ENCODE measurements around the gene UBXN1.
"Not testable (repeated sequence)": the region's sequence is repeated elsewhere in the genome, so short reads cannot be mapped to it uniquely, and the experiment has no call there.

The UBXN1 gene

GRCh38 chr11:62708392-62708791, 29.5 kb upstream of the UBXN1 start:
- DNase-seq, result no peak

GRCh38 chr11:62707277-62707861, 28.5 kb upstream of the UBXN1 start, which contains the start of the genes BSCL2 and GNG3:
BSCL2 (minus strand) TSS chr11:62707424; CDS start chr11:62707195, 229 bp downstream.
GNG3 (plus strand) TSS chr11:62707676; CDS start chr11:62708296, 620 bp downstream.
- no peak for DNase-seq

- DNase-seq, result no peak
Measured at GRCh38 chr11:62706850-62707247, 28.0 kb upstream of the UBXN1 start.

GRCh38 chr11:62705880-62706849, 27.3 kb upstream of the UBXN1 start:
- peak; percentile 95 for DNase-seq

- DNase-seq, result no peak
Measured at GRCh38 chr11:62705413-62705812, 26.5 kb upstream of the UBXN1 start.

- DNase-seq, result not testable (repeated sequence)
Measured at GRCh38 chr11:62703921-62704320, 25.0 kb upstream of the UBXN1 start.

- DNase-seq, result no peak
Measured at GRCh38 chr11:62702246-62702645, 23.4 kb upstream of the UBXN1 start.

- peak; percentile 79 for DNase-seq
Measured at GRCh38 chr11:62694455-62695167, 15.7 kb upstream of the UBXN1 start.

GRCh38 chr11:62693624-62694023, 14.8 kb upstream of the UBXN1 start:
- DNase-seq, result not testable (repeated sequence)

GRCh38 chr11:62689421-62690183, 10.7 kb upstream of the UBXN1 start, which contains the start of gene LRRN4CL:
LRRN4CL (minus strand) TSS chr11:62689530; CDS start chr11:62688508, 1,022 bp downstream.
- no peak for DNase-seq

GRCh38 chr11:62688491-62688890, 9.6 kb upstream of the UBXN1 start:
- DNase-seq, result no peak

- DNase-seq, result no peak
Measured at GRCh38 chr11:62687508-62688396, 8.9 kb upstream of the UBXN1 start.

- DNase-seq, result no peak
Measured at GRCh38 chr11:62682518-62682917, 3.6 kb upstream of the UBXN1 start.

GRCh38 chr11:62680825-62681240, 2.0 kb upstream of the UBXN1 start:
- peak; percentile 27 for DNase-seq

GRCh38 chr11:62678433-62678769, 472 bp downstream of the UBXN1 start:
- no peak for DNase-seq

- no peak for DNase-seq
Measured at GRCh38 chr11:62677714-62678113, 1.2 kb downstream of the UBXN1 start.

- DNase-seq, result no peak
Measured at GRCh38 chr11:62677156-62677555, 1.7 kb downstream of the UBXN1 start.

- no peak for DNase-seq
Measured at GRCh38 chr11:62676698-62677097, 2.2 kb downstream of the UBXN1 start.

- not testable (repeated sequence) for DNase-seq
Measured at GRCh38 chr11:62675415-62675814, 3.5 kb downstream of the UBXN1 start.

- DNase-seq, result no peak
Measured at GRCh38 chr11:62673196-62673525, 5.7 kb downstream of the UBXN1 start.

GRCh38 chr11:62671608-62672389, 7.1 kb downstream of the UBXN1 start, which contains the start of the genes LBHD1 and UQCC3:
LBHD1 (minus strand) TSS chr11:62672267; CDS start chr11:62670031, 2,236 bp downstream.
UQCC3 (plus strand) TSS chr11:62671673; CDS start chr11:62671746, 73 bp downstream.
- DNase-seq, result peak; percentile 71
